HG03354 (cell line): ENCODE measurements around the gene CACNA2D3.
"Not testable (repeated sequence)": the region's sequence is repeated elsewhere in the genome, so short reads cannot be mapped to it uniquely, and the experiment has no call there.

Source experiments
- ATAC-seq: cut with Tn5 transposase; IDR thresholded peaks from one replicate; pipeline ENCODE4 v1.9.1; 2021; ENCODE audit warnings: mild to moderate bottlenecking; ENCODE audit not compliant: unreplicated experiment, poor library complexity, severe bottlenecking

The CACNA2D3 gene

GRCh38 chr3:55094676-55095075 is 972.3 kb downstream of the CACNA2D3 start:
- no peak for ATAC-seq

GRCh38 chr3:55097441-55097840 is 975.1 kb downstream of the CACNA2D3 start:
- no peak for ATAC-seq

GRCh38 chr3:55105647-55106046 is 983.3 kb downstream of the CACNA2D3 start:
- ATAC-seq, result no peak

GRCh38 chr3:55107187-55107586 is 984.8 kb downstream of the CACNA2D3 start:
- no peak for ATAC-seq

GRCh38 chr3:55111906-55112305 is 989.6 kb downstream of the CACNA2D3 start:
- ATAC-seq, result not testable (repeated sequence)

- no peak for ATAC-seq
Measured at GRCh38 chr3:55118451-55118850, 996.1 kb downstream of the CACNA2D3 start.

- no peak for ATAC-seq
Measured at GRCh38 chr3:55119268-55119667, 996.9 kb downstream of the CACNA2D3 start.

- no peak for ATAC-seq
Measured at GRCh38 chr3:55122312-55122711, 1000.0 kb downstream of the CACNA2D3 start.
